HG02642 (cell line): Measurements from ENCODE around the gene PRKAA1.
"Not testable (repeated sequence)": the region's sequence is repeated elsewhere in the genome, so short reads cannot be mapped to it uniquely, and the experiment has no call there.

ENCODE experiments used
- ATAC-seq: cut with Tn5 transposase; IDR thresholded peaks from one replicate; pipeline ENCODE4 v1.9.1; 2021; ENCODE audit warnings: mild to moderate bottlenecking; ENCODE audit not compliant: unreplicated experiment, poor library complexity

Gene PRKAA1

GRCh38 chr5:40736103-40736875, 61.9 kb downstream of the PRKAA1 start:
- no peak for ATAC-seq

GRCh38 chr5:40735609-40736008, 62.6 kb downstream of the PRKAA1 start:
- no peak for ATAC-seq

GRCh38 chr5:40734986-40735385, 63.2 kb downstream of the PRKAA1 start:
- no peak for ATAC-seq

- no peak for ATAC-seq
These were observed 64.2 kb downstream of the PRKAA1 start for GRCh38 chr5:40733879-40734563.

GRCh38 chr5:40733434-40733833, 64.7 kb downstream of the PRKAA1 start:
- no peak for ATAC-seq

- not testable (repeated sequence) for ATAC-seq
These were observed 75.7 kb downstream of the PRKAA1 start for GRCh38 chr5:40722497-40722911.

GRCh38 chr5:40720069-40720468, 78.1 kb downstream of the PRKAA1 start:
- no peak for ATAC-seq

GRCh38 chr5:40717281-40717680, 80.9 kb downstream of the PRKAA1 start:
- no peak for ATAC-seq

GRCh38 chr5:40716590-40716989, 81.6 kb downstream of the PRKAA1 start:
- no peak for ATAC-seq

- ATAC-seq = no peak
These were observed 82.2 kb downstream of the PRKAA1 start for GRCh38 chr5:40716000-40716399.

GRCh38 chr5:40714001-40714400, 84.2 kb downstream of the PRKAA1 start:
- no peak for ATAC-seq

- not testable (repeated sequence) for ATAC-seq
These were observed 87.6 kb downstream of the PRKAA1 start for GRCh38 chr5:40710575-40710974.
